Body of pancreas (tissue), 4 donors: Measurements from ENCODE around the gene ZDHHC13.

ENCODE experiments used
- CTCF ChIP-seq, 7 experiments: fragments of 450-650 bp in 4 of 7; fragments of 200-600 bp in 3 of 7; sonication (generic) in 3 of 7; IDR thresholded peaks; one replicate each; pipeline ENCODE4 v1.5.1; 2016 to 2019; ENCODE audit warnings: antibody characterized with exemption in 7 of 7
- POLR2A ChIP-seq, 3 donors: fragments of 450-650 bp; IDR thresholded peaks; one replicate each; pipeline ENCODE4 v1.6.1; 2016; ENCODE audit warnings: antibody characterized with exemption in 3 of 3, mild to moderate bottlenecking in 2 of 3

GRCh38 chr11:19181531-19182261 is 64.7 kb downstream of the ZDHHC13 start:
- TF ChIP-seq CTCF (IDR thresholded peaks at IDR 0.05) = no peak
- no peak for TF ChIP-seq POLR2A (IDR thresholded peaks at IDR 0.05)
